ENCODE results near the gene ATG16L1. TPM values are rescaled to one million over a fixed set of nuclear protein-coding genes. Genes with fewer than 3 reads are reported as not detected.

Gene ATG16L1
- total and polyA plus RNA-seq, 9 donors: 9.5 to 32.3 (median 20.0) TPM

- DNase-seq: peak in 1 of 5 donors; percentile 1
- Histone ChIP-seq H3K36me3 (no peaks in the 10 kb centered on the region), H3K9me3 (no peaks in the 10 kb centered on the region), H3K4me3 (no peak overlapping the region), H3K27me3 (no peaks in the 10 kb centered on the region), H3K4me1 (ENCODE audit: insufficient read depth) (no peaks in the 10 kb centered on the region), H3K27ac (no peak overlapping the region)
- intact Hi-C loops (cut with DNase I): no loop called here
- WGBS, 3 donors: 47 to 49% (median 48%) methylated on average over 6 of the region's 6 CpGs
- TF ChIP-seq CTCF (IDR thresholded peaks at IDR 0.05) (no peak), EP300 (IDR thresholded peaks at IDR 0.05) (no peak), POLR2A (IDR thresholded peaks at IDR 0.05) (no peak)
Observed at GRCh38 chr2:233301811-233302210, 50.3 kb downstream of the ATG16L1 start.

- Histone ChIP-seq H3K27ac (no peak overlapping the region), H3K4me1 (ENCODE audit: insufficient read depth) (peaks cover 1% of the 10 kb centered on the region), H3K27me3 (no peaks in the 10 kb centered on the region), H3K36me3 (no peaks in the 10 kb centered on the region), H3K4me3 (no peak overlapping the region), H3K9me3 (no peaks in the 10 kb centered on the region)
- intact Hi-C loops (cut with DNase I): no loop called here
- no peak for DNase-seq
- WGBS, 3 donors: 89 to 93% (median 90%) methylated on average over 3 of the region's 3 CpGs
- TF ChIP-seq EP300 (IDR thresholded peaks at IDR 0.05): no peak
- no peak for TF ChIP-seq POLR2A (IDR thresholded peaks at IDR 0.05)
- TF ChIP-seq CTCF (IDR thresholded peaks at IDR 0.05): no peak
Observed at GRCh38 chr2:233303252-233303651, 51.8 kb downstream of the ATG16L1 start.

- intact Hi-C loops (cut with DNase I): no loop called here
- H3K4me1 ChIP-seq (ENCODE audit: insufficient read depth): peaks cover 1% of the 10 kb centered on the region
- DNase-seq: no peak
- H3K27me3 ChIP-seq: no peaks in the 10 kb centered on the region
- H3K36me3 ChIP-seq: no peaks in the 10 kb centered on the region
- WGBS, 3 donors: 53 to 58% (median 54%) methylated on average over 7 of the region's 7 CpGs
- H3K9me3 ChIP-seq: no peaks in the 10 kb centered on the region
- H3K4me3 ChIP-seq: no peak within 1 kb of the TSS
- H3K27ac ChIP-seq: no peak within 1 kb of the TSS
- TF ChIP-seq POLR2A (IDR thresholded peaks at IDR 0.05): no peak
Observed at GRCh38 chr2:233307565-233307964, 56.1 kb downstream of the ATG16L1 start, which contains the start of gene SAG. TSS of gene SAG (plus strand) at chr2:233307816. CDS start at chr2:233309190, 1,374 bp downstream.

GRCh38 chr2:233311241-233311926 lies 59.9 kb downstream of the ATG16L1 start:
- intact Hi-C loops (cut with DNase I): no loop called here
- no peaks in the 10 kb centered on the region for H3K36me3 ChIP-seq
- peaks cover 1% of the 10 kb centered on the region for H3K4me1 ChIP-seq (ENCODE audit: insufficient read depth)
- TF ChIP-seq CTCF (IDR thresholded peaks at IDR 0.05): no peak
- no peak for TF ChIP-seq EP300 (IDR thresholded peaks at IDR 0.05)
- TF ChIP-seq POLR2A (IDR thresholded peaks at IDR 0.05): no peak
- no peaks in the 10 kb centered on the region for H3K27me3 ChIP-seq
- no peaks in the 10 kb centered on the region for H3K9me3 ChIP-seq
- H3K27ac ChIP-seq: no peak overlapping the region
- WGBS, 3 donors: 88 to 93% (median 90%) methylated on average over 11 of the region's 11 CpGs
- no peak for DNase-seq
- no peak overlapping the region for H3K4me3 ChIP-seq

- intact Hi-C loops (cut with DNase I): no loop called here
- no peaks in the 10 kb centered on the region for H3K27me3 ChIP-seq
- H3K9me3 ChIP-seq: no peaks in the 10 kb centered on the region
- no peak overlapping the region for H3K27ac ChIP-seq
- H3K4me1 ChIP-seq (ENCODE audit: insufficient read depth): no peaks in the 10 kb centered on the region
- H3K4me3 ChIP-seq: no peak overlapping the region
- TF ChIP-seq POLR2A (IDR thresholded peaks at IDR 0.05) (no peak), CTCF (IDR thresholded peaks at IDR 0.05) (no peak), EP300 (IDR thresholded peaks at IDR 0.05) (no peak)
- DNase-seq: no peak
- WGBS, 3 donors: 66 to 70% (median 68%) methylated on average over 8 of the region's 8 CpGs
- H3K36me3 ChIP-seq: no peaks in the 10 kb centered on the region
Observed at GRCh38 chr2:233312874-233313273, 61.4 kb downstream of the ATG16L1 start.

Measured in ovary (tissue), 9 donors.